Measurements from ENCODE around the gene RHBDD3.

Gene RHBDD3

DNA sequence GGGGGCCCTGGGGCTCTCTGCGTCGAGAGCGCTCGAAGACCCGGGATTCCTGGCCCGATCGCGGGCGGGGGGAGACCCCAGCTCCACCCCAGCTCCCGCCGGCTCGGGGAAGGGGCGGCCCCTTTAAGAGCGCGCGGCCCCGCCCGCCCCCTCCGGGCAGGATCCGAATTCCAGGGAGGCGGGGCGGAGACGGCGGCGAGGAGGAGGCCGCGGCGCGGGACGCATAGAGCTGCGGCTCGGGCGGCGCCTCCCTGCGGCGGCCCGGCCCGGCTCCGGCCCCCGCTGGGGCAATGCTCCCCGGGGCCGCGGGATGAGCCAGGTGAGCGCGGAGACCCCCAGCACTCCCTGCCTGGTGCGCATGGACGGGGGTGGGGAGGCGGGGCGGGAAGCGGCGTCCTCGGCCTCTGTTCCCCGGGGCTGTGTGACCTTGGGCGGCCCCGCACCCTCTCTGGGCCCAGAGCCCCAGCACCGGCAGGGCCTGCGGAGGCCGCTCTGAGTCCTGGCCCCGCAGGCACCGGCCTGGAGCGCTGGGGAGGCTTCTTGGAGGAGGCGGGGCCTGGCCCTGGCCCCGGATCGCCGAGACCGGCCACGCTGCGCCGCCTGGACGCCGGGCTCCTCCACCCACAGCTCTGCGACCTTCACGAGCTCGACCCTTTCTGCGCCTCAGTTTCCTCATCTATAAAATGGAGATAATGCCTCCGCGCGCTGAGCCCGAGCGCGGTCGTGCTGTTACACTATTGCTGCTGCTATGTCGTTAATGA, 39.2 kb upstream of the RHBDD3 start (continued):
- TF ChIP-seq, protein P1, sequence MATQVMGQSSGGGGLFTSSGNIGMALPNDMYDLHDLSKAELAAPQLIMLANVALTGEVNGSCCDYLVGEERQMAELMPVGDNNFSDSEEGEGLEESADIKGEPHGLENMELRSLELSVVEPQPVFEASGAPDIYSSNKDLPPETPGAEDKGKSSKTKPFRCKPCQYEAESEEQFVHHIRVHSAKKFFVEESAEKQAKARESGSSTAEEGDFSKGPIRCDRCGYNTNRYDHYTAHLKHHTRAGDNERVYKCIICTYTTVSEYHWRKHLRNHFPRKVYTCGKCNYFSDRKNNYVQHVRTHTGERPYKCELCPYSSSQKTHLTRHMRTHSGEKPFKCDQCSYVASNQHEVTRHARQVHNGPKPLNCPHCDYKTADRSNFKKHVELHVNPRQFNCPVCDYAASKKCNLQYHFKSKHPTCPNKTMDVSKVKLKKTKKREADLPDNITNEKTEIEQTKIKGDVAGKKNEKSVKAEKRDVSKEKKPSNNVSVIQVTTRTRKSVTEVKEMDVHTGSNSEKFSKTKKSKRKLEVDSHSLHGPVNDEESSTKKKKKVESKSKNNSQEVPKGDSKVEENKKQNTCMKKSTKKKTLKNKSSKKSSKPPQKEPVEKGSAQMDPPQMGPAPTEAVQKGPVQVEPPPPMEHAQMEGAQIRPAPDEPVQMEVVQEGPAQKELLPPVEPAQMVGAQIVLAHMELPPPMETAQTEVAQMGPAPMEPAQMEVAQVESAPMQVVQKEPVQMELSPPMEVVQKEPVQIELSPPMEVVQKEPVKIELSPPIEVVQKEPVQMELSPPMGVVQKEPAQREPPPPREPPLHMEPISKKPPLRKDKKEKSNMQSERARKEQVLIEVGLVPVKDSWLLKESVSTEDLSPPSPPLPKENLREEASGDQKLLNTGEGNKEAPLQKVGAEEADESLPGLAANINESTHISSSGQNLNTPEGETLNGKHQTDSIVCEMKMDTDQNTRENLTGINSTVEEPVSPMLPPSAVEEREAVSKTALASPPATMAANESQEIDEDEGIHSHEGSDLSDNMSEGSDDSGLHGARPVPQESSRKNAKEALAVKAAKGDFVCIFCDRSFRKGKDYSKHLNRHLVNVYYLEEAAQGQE (tag by site-specific recombination; IDR thresholded peaks at IDR 0.05), result no peak
- TF ChIP-seq BCL11B (tag by site-specific recombination; IDR thresholded peaks at IDR 0.05; ENCODE audit: low read depth) (no peak), ZNF514 (tag by site-specific recombination; IDR thresholded peaks at IDR 0.05) (no peak), ZNF624 (tag by site-specific recombination; IDR thresholded peaks at IDR 0.05) (no peak), GLI2 (tag by site-specific recombination; IDR thresholded peaks at IDR 0.05; ENCODE audit: borderline replicate concordance, low read depth) (no peak), ZNF121 (tag by site-specific recombination; IDR thresholded peaks at IDR 0.05) (0 out of 2 replicates have a peak, but pooled peaks have one; percentile 30), ZFP3 (tag by site-specific recombination; IDR thresholded peaks at IDR 0.05; ENCODE audit: low read depth) (no peak), ZBTB1 (tag by site-specific recombination; IDR thresholded peaks at IDR 0.05) (no peak), IKZF3 (tag by site-specific recombination; IDR thresholded peaks at IDR 0.05) (peak; percentile 91), HOXA7 (CRISPR knock-in tag; IDR thresholded peaks at IDR 0.05; ENCODE audit: borderline replicate concordance) (no peak), ZNF521 (tag by site-specific recombination; IDR thresholded peaks at IDR 0.05) (no peak), ZBTB17 (tag by site-specific recombination; IDR thresholded peaks at IDR 0.05) (no peak), ZNF558 (tag by site-specific recombination; IDR thresholded peaks at IDR 0.05) (no peak), ZNF133 (tag by site-specific recombination; IDR thresholded peaks at IDR 0.05) (no peak), ZNF473 (tag by site-specific recombination; IDR thresholded peaks at IDR 0.05) (no peak), ZFP37 (tag by site-specific recombination; IDR thresholded peaks at IDR 0.05) (no peak), ZNF404 (tag by site-specific recombination; IDR thresholded peaks at IDR 0.05) (no peak), YY2 (tag by site-specific recombination; IDR thresholded peaks at IDR 0.05) (no peak), BCL6B (tag by site-specific recombination; IDR thresholded peaks at IDR 0.05) (no peak), ZNF510 (tag by site-specific recombination; IDR thresholded peaks at IDR 0.05; ENCODE audit: insufficient replicate concordance) (no peak), ZSCAN16 (tag by site-specific recombination; IDR thresholded peaks at IDR 0.05) (no peak), MEIS1 (CRISPR knock-in tag; IDR thresholded peaks at IDR 0.05; ENCODE audit: borderline replicate concordance) (no peak), ZNF600 (tag by site-specific recombination; IDR thresholded peaks at IDR 0.05) (no peak), ZNF155 (tag by site-specific recombination; IDR thresholded peaks at IDR 0.05) (no peak), ZNF670 (tag by site-specific recombination; IDR thresholded peaks at IDR 0.05; ENCODE audit: low read depth) (no peak), SETDB1 (IDR thresholded peaks at IDR 0.05; ENCODE audit: insufficient read length, low read length) (no peak), PBX3 (CRISPR knock-in tag; IDR thresholded peaks at IDR 0.05) (no peak), ZNF548 (tag by site-specific recombination; IDR thresholded peaks at IDR 0.05) (no peak), OSR2 (tag by site-specific recombination; IDR thresholded peaks at IDR 0.05) (no peak)
- TF ChIP-seq, protein P2, sequence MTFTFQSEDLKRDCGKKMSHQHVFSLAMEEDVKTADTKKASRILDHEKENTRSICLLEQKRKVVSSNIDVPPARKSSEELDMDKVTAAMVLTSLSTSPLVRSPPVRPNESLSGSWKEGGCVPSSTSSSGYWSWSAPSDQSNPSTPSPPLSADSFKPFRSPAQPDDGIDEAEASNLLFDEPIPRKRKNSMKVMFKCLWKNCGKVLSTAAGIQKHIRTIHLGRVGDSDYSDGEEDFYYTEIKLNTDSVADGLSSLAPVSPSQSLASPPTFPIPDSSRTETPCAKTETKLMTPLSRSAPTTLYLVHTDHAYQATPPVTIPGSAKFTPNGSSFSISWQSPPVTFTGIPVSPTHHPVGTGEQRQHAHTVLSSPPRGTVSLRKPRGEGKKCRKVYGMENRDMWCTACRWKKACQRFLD (tag by site-specific recombination; IDR thresholded peaks at IDR 0.05), result no peak
- TF ChIP-seq, protein P3, sequence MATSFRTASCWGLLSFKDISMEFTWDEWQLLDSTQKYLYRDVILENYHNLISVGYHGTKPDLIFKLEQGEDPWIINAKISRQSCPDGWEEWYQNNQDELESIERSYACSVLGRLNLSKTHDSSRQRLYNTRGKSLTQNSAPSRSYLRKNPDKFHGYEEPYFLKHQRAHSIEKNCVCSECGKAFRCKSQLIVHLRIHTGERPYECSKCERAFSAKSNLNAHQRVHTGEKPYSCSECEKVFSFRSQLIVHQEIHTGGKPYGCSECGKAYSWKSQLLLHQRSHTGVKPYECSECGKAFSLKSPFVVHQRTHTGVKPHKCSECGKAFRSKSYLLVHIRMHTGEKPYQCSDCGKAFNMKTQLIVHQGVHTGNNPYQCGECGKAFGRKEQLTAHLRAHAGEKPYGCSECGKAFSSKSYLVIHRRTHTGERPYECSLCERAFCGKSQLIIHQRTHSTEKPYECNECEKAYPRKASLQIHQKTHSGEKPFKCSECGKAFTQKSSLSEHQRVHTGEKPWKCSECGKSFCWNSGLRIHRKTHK (tag by site-specific recombination; IDR thresholded peaks at IDR 0.05), result no peak
- TF ChIP-seq, protein P4, sequence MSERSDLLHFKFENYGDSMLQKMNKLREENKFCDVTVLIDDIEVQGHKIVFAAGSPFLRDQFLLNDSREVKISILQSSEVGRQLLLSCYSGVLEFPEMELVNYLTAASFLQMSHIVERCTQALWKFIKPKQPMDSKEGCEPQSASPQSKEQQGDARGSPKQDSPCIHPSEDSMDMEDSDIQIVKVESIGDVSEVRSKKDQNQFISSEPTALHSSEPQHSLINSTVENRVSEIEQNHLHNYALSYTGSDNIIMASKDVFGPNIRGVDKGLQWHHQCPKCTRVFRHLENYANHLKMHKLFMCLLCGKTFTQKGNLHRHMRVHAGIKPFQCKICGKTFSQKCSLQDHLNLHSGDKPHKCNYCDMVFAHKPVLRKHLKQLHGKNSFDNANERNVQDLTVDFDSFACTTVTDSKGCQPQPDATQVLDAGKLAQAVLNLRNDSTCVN (tag by site-specific recombination; optimal IDR thresholded peaks at IDR 0.05), result peak; percentile 84

Measured in HEK293 (cell line).